COLO668 (cell line): Measurements from ENCODE around the gene SRRM1.
A peak's percentile ranks its signal among the peaks of the same experiment; 100 is the strongest.
"Not testable (repeated sequence)": the region's sequence is repeated elsewhere in the genome, so short reads cannot be mapped to it uniquely, and the experiment has no call there.

Source experiments
- DNase-seq: peaks from one replicate; lab custom pipeline; 2025; ENCODE audit not compliant: unreplicated experiment; lab: John Stamatoyannopoulos, UW

Gene SRRM1

DNA sequence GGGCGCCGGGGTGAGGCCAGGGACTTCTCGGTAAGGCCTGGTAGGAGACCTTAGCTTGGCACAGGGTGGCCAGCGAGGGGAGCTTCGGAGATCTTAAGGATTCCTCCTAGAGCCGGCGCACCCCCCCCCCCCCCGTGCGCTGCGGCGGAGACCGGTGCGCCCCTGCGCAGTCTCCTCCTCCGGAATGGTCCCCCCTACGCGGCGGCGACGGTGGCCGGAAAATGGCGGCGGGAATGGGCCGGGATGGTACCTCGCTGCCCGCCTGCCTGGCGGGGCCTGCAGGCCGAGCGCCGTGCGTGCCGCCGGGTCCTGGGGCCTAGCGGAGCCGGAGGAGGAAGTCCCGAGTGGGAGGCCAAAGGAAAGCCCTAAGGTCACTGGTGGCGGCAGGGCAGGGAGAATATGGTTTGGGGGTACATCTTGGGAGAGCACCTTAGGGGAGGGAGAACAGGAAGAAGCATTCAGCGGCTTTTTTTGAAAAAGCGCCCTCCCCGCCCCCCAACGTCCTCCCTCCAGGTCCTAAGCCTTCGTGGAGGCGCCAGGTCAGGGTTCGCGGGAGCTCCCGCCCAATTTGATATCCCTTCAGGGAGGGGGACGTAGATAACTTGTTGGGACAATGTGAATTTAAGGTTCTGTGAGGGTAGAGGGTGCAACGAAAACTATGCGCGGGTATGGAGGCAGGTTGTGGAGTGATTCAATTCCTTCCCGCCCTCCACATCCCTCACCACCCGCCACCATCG is 429 bp downstream of the SRRM1 start:
- peak; percentile 79 for DNase-seq

- no peak for DNase-seq
Measured at GRCh38 chr1:24644100-24644384, 940 bp downstream of the SRRM1 start.

- no peak for DNase-seq
Measured at GRCh38 chr1:24648919-24649318, 5.8 kb downstream of the SRRM1 start.

DNA sequence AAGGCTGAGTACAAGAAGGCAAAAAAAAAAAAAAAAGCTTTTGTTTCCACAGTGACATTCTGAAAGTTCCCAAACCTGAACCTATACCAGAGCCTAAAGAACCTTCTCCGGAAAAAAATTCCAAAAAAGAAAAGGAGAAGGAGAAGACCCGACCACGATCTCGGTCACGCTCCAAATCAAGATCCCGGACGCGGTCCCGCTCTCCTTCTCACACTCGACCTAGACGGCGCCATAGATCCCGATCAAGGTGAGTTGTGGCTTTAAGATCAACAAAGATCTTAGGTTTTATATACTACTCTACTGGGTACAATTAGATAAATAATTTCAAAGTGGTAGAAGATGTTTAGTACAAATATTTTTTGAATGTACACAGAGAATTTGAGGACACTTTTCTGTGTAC is 9.3 kb downstream of the SRRM1 start:
- DNase-seq: no peak

DNA sequence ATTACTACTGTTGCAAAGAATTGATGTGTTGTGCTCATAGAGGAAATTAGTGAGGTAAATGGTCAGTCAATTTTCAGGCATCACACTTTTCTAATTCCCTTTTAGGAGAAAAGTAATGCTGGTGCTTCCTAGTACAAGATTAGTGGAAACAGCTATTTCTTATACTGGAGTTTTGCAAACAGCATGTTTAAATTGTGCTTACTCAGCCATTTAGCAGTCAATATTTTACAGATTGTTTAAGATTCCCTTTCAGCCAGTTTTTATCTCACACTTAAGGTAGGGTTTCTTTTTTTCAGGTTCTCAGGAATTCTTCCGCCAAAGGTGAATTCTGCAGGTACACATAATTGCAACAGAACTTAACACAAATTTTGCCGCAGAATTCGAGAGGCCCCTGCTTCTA is 10.9 kb downstream of the SRRM1 start:
- DNase-seq: no peak

DNA sequence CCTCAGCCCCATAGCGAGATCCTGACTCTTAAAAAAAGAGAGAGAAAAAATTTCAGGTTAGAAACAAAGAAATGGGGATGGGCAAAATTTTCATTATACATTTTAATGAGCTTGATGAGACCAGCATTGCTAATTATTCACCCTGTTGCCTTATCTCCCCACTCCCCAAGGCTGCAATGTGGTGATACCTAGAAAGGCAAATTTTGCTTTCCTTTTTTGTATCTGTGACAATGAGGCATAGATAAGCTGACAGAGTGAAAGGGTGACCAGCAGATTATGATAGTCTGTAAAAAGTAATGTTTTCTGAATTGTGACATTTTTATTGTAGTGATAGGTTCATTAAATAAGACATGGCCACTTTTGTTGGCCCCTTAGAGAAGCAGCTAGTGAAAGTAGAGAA is 12.9 kb downstream of the SRRM1 start:
- DNase-seq: no peak

- DNase-seq: no peak
Measured at GRCh38 chr1:24657781-24658180, 14.7 kb downstream of the SRRM1 start.

DNA sequence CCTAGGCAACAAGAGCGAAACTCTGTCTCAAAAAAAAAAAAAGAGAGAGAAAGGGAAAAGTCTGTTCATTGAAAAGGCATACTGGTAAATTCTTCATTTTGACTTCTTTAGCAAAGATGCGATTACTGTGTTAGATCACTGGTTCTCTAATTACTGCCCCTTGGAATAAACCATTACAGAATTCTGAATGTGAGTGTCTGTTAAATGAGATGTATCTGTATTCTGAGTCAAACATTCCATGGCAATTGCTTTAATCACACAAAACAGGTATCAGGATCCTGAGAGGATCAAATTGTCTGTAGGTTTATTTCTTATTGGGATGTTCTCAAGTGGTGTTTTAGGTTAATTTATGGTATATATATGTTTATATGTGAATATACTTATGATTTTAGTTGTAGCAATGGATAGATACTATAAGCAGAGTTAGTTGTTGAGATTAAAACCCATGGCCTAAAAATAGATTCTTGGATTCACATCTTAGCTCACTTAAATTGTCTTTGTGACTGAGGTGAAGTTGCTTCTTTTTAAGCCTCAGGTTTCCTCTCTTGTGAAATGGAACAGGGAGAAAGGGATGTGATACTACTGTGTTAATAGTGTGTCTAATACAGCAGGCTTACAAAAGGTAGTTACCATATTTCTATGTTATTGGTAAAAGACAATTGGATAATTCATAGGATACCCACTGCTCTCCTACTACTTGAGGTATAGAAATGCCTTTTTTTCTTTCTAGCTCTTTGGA is 16.2 kb downstream of the SRRM1 start:
- DNase-seq: no peak

DNA sequence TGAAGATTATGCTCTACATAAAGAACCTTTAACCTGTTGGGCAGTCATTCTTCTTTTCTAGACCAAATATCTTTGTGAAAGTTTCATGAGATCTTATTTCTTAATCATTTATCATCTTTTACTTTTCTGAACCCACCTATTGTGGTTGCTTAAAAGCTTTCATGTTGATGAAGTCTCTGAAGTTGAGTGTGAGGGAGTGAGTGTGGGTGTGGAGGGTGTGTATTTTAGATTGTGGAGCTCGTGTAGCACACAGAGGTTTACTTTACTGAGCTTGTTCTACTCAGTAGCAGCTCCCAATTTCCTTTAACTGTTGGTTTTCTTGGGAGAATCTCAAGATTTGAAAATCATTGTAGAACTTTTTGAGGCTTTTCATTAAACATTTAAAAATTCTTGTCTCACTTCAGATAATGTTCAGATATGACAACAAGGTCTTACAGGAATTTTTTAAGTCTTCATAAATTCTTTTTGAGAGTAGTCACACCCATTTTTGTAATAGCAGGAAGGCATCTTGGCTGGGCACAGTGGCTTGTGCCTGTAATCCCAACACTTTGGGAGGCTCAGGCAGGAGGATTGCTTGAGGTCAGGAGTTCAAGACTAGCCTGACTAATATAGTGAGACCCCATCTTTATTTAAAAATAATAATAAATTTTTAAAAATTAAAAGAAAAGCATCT is 17.0 kb downstream of the SRRM1 start:
- DNase-seq: no peak

DNA sequence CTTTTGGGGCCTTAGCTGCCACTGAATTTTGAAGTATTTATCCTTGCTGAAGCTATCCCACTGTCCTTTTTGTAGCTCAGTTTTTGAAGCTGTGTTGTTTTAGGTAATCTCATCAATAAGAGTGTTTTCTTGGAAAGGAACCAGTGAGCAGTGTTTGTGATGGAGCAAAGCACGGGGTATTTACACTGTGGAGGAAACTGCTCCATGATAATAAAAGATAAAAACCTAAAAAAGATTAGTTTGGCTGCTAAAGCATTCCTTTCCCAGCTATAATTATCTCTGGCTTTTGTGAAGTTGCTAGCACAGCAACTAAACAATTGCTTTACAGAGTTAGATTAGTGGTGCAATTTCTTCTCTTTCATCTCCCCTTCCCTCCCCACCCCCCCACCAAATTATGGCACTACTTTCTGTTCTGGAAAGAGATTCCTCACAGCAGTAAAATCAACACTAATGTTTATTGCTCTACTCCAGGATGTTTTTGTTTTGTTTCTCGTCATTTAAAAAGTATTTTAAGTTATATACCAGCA is 21.5 kb downstream of the SRRM1 start:
- no peak for DNase-seq

- DNase-seq: no peak
Measured at GRCh38 chr1:24666794-24667193, 23.7 kb downstream of the SRRM1 start.

GRCh38 chr1:24671372-24671771 is 28.3 kb downstream of the SRRM1 start:
- not testable (repeated sequence) for DNase-seq

- not testable (repeated sequence) for DNase-seq
Measured at GRCh38 chr1:24672686-24673085, 29.6 kb downstream of the SRRM1 start.

DNA sequence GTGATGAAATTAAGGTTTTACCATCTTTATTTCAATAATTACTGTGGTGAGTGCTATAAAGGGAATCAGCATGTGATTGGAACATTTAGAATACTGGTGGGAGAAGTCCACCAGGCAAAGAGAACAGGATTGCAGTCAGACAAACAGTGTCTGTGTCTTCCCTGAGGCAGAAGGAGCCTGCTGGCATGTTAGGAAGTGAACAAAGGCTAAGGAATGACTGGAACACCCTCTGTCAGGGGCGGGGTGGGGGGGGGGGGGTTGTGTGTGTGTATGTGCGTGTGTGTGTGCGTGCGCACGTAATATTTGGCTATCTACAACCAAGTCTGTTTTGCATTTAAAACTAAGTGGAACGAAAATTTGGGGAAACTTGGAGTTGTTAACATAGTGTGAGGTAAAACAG is 30.2 kb downstream of the SRRM1 start:
- DNase-seq: no peak

DNA sequence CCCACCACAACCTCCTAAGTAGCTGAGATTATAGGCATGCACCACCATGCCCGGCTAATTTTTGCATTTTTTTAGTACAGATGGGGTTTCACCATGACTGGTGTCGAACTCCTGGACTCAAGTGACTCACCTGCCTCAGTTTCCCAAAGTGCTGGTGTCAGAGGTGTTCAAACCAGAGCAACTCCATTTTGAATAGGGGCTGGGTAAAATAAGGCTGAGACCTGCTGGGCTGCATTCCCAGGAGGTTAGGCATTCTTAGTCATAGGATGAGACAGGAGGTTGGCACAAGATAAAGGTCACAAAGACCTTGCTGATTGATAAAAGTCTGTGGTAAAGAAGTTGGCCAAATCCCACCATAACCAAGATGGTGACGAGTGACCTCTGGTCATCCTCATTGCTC is 35.3 kb downstream of the SRRM1 start:
- not testable (repeated sequence) for DNase-seq

DNA sequence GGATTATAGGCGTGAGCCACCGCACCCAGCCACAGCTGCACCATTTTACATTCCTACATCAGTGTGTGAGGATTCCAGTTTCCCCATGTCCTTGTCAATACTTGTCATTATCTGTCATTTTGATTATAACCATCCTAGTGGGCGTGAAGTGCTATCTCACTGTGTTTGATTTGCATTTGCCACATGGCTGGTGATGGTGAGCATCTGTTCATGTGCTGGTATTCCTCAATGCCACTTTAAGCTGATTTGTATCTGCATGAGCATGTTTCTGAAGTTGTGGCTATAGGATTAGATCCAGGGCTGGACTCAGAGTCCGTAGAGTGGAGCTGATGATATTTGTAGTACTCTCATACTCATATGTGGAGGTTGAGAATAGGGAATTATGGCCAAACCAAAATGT is 36.6 kb downstream of the SRRM1 start:
- no peak for DNase-seq

DNA sequence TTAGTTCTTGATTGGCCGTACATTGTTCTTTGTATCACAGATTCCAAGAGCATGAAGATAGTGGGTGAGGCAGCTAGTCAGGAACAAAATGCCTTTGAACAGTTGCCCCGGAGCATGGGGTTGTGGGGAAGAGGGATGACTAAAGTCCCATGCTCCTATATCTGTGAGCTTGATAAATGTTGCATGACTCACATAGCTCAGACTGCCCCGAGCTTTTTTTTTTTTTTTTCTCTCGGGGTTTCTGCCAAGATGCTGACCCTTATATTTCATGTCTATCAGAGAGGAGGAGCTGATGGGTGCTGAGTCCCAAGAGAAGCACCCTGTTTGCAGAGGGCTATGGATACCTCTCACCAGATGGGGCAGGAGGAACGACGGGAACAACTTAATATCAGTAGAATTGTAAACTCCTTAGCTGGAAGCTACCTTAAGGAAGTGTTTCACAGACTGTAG is 40.6 kb downstream of the SRRM1 start:
- no peak for DNase-seq

DNA sequence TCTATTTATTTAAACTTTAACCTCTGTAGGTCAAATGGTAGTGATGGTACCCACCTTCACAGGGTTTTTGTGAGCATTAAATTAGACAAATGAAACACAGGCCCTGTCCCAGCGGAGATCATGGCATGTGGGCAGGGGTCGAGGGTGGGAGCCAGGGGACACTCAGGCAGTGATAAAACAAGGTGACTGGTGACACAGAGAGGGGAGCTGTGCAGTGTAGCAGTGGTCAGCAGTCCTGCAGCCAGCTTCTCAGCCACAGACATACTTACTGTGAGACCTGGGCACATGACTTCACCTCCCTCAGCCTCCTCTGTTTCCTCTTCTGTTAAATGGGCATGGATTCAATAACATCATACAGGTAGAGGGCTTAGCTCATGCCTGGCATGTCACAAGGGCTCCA is 44.9 kb downstream of the SRRM1 start:
- DNase-seq: no peak

GRCh38 chr1:24688621-24689195 is 45.6 kb downstream of the SRRM1 start:
- DNase-seq: peak; percentile 84

DNA sequence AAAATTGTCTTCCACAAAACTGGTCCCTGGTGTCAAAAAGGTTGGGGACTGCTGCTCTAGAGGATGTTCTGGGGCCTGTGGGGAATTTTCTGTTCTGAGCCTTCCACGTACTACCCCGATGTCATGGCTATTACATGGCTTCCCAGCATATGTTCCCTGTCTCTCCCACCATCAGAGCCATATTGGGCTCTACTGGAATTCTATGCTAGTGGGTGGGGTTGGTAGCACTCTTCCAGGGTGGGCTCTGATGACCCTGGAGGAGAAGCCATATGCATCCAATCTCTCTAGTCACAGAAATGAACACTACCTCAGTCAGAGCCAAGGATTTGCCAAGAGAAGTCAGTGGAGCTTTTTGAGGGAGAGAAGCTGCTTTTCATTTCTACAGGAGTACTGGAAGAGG is 47.9 kb downstream of the SRRM1 start:
- DNase-seq: no peak

DNA sequence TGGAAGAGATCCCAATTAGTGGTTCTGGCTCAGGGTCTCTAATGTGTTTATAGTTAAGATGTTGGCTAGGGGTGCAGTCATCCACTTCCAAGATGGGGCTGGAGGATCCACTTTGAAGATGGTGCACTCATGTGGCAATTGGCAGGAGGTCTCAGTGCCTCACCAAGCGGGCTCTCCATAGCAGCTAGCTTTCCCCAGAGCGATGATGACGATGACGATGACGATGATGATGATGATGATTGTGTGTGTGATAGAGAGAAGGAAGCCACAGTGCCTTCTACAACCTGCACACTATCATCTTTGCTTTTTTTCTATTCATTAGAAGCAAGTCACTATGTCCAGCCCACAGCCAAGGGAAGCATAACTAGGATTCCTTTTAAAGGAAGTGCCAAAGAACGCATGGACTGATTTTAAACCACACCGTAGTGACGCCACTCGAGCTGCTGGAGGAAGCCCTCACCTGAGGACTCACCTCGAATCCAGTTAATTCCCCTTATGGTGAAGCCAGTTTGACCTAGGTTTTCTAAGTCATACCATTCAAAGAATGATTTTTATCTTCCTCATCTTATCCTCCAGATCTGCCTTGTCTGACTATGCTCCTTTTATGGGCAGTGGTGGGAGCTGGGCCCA is 49.4 kb downstream of the SRRM1 start:
- no peak for DNase-seq
